ENCODE data around the gene CAPN5.

CAPN5 gene

GRCh38 chr11:77165066-77165465 is 98.3 kb downstream of the CAPN5 start:
- Histone ChIP-seq H3K36me3 (ENCODE audit: insufficient read depth, low read length) (no peaks in the 10 kb centered on the region), H3K9ac (ENCODE audit: low read length) (no peak overlapping the region), H3K79me2 (ENCODE audit: insufficient read depth, low read length) (no peaks in the 10 kb centered on the region), H2AFZ (ENCODE audit: low read length) (no peak overlapping the region), H3K9me3 (ENCODE audit: low read length) (no peaks in the 10 kb centered on the region), H3K27ac (ENCODE audit: low read depth, low read length, poor library complexity, severe bottlenecking) (no peak overlapping the region), H3K4me1 (ENCODE audit: insufficient read depth, low read length, severe bottlenecking) (no peaks in the 10 kb centered on the region), H3K27me3 (ENCODE audit: insufficient read depth, low read length) (no peaks in the 10 kb centered on the region), H3K4me3 (ENCODE audit: low read depth, low read length, poor library complexity, severe bottlenecking) (no peak overlapping the region), H3K9me2 (ENCODE audit: low read depth, low read length) (no peaks in the 10 kb centered on the region), H3F3A (ENCODE audit: insufficient read depth, low read length) (no peaks in the 10 kb centered on the region), H4K20me1 (ENCODE audit: insufficient read depth, low read length) (no peaks in the 10 kb centered on the region), H3K4me2 (ENCODE audit: low read length) (no peak overlapping the region)
- TF ChIP-seq EZH2 (IDR thresholded peaks at IDR 0.05; ENCODE audit: borderline replicate concordance, low read length) (no peak), CTCF (IDR thresholded peaks at IDR 0.05; ENCODE audit: low read length) (no peak)

- H3K9ac ChIP-seq (ENCODE audit: low read length) = no peak overlapping the region
- H2AFZ ChIP-seq (ENCODE audit: low read length) = no peak overlapping the region
- H3K36me3 ChIP-seq (ENCODE audit: insufficient read depth, low read length) = no peaks in the 10 kb centered on the region
- no peak overlapping the region for H3K4me3 ChIP-seq (ENCODE audit: low read depth, low read length, poor library complexity, severe bottlenecking)
- H3K4me1 ChIP-seq (ENCODE audit: insufficient read depth, low read length, severe bottlenecking) = no peaks in the 10 kb centered on the region
- H3F3A ChIP-seq (ENCODE audit: insufficient read depth, low read length) = no peaks in the 10 kb centered on the region
- H3K4me2 ChIP-seq (ENCODE audit: low read length) = no peak overlapping the region
- H3K79me2 ChIP-seq (ENCODE audit: insufficient read depth, low read length) = no peaks in the 10 kb centered on the region
- TF ChIP-seq EZH2 (IDR thresholded peaks at IDR 0.05; ENCODE audit: borderline replicate concordance, low read length) (no peak), CTCF (IDR thresholded peaks at IDR 0.05; ENCODE audit: low read length) (no peak)
- H3K9me3 ChIP-seq (ENCODE audit: low read length) = no peaks in the 10 kb centered on the region
- no peaks in the 10 kb centered on the region for H3K27me3 ChIP-seq (ENCODE audit: insufficient read depth, low read length)
- no peaks in the 10 kb centered on the region for H4K20me1 ChIP-seq (ENCODE audit: insufficient read depth, low read length)
- no peak overlapping the region for H3K27ac ChIP-seq (ENCODE audit: low read depth, low read length, poor library complexity, severe bottlenecking)
- no peaks in the 10 kb centered on the region for H3K9me2 ChIP-seq (ENCODE audit: low read depth, low read length)
Observed at GRCh38 chr11:77166021-77166420, 99.2 kb downstream of the CAPN5 start.

- no peaks in the 10 kb centered on the region for H3F3A ChIP-seq (ENCODE audit: insufficient read depth, low read length)
- no peak overlapping the region for H3K4me3 ChIP-seq (ENCODE audit: low read depth, low read length, poor library complexity, severe bottlenecking)
- H2AFZ ChIP-seq (ENCODE audit: low read length) = no peak overlapping the region
- H3K9me3 ChIP-seq (ENCODE audit: low read length) = no peaks in the 10 kb centered on the region
- H3K4me2 ChIP-seq (ENCODE audit: low read length) = no peak overlapping the region
- H3K36me3 ChIP-seq (ENCODE audit: insufficient read depth, low read length) = no peaks in the 10 kb centered on the region
- H3K9ac ChIP-seq (ENCODE audit: low read length) = no peak overlapping the region
- H3K27me3 ChIP-seq (ENCODE audit: insufficient read depth, low read length) = no peaks in the 10 kb centered on the region
- no peaks in the 10 kb centered on the region for H4K20me1 ChIP-seq (ENCODE audit: insufficient read depth, low read length)
- H3K27ac ChIP-seq (ENCODE audit: low read depth, low read length, poor library complexity, severe bottlenecking) = no peak overlapping the region
- no peaks in the 10 kb centered on the region for H3K4me1 ChIP-seq (ENCODE audit: insufficient read depth, low read length, severe bottlenecking)
- H3K79me2 ChIP-seq (ENCODE audit: insufficient read depth, low read length) = no peaks in the 10 kb centered on the region
- TF ChIP-seq CTCF (IDR thresholded peaks at IDR 0.05; ENCODE audit: low read length) (no peak), EZH2 (IDR thresholded peaks at IDR 0.05; ENCODE audit: borderline replicate concordance, low read length) (no peak)
- no peaks in the 10 kb centered on the region for H3K9me2 ChIP-seq (ENCODE audit: low read depth, low read length)
Observed at GRCh38 chr11:77167111-77167626, 100.4 kb downstream of the CAPN5 start.
